Hindlimb muscle (tissue), 1 donor: ENCODE results near the gene ENOSF1. TPM values are rescaled to one million over a fixed set of nuclear protein-coding genes. Genes with fewer than 3 reads are reported as not detected.
A peak's percentile ranks its signal among the peaks of the same experiment; 100 is the strongest.
"Not testable (repeated sequence)": the region's sequence is repeated elsewhere in the genome, so short reads cannot be mapped to it uniquely, and the experiment has no call there.

Experiments
- DNase-seq: peaks from one replicate; pipeline ENCODE4 v3.0.0-alpha.2; 2013
- polyA plus RNA-seq: library from polyadenylated mRNA; unstranded; fragments of 120-200 nt; gene quantifications from one replicate; pipeline ENCODE4 v1.2.1, GENCODE V29; 2013; ENCODE audit not compliant: insufficient read length

The ENOSF1 gene
- polyA plus RNA-seq, 1 donor: 30.8 TPM

DNA sequence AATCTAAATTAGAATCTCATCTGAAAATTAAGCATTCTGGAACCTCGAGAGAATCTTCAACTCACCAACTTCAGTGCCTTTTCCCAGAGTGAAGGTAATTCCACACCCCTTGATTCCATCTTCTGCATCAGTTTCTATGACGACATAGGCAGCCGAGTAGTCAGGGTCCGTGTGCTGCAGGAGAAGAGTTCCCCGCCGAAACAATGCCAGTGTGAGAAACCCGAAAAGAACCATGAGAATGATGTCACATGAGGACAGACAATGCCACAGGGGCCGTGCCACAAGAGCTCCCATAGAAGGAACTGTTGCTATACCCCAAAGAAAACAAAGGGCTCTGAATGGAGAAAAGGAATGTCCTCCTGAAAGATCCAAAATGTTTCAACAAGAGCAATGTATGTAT is 6.0 kb downstream of the ENOSF1 start:
- DNase-seq: no peak

DNA sequence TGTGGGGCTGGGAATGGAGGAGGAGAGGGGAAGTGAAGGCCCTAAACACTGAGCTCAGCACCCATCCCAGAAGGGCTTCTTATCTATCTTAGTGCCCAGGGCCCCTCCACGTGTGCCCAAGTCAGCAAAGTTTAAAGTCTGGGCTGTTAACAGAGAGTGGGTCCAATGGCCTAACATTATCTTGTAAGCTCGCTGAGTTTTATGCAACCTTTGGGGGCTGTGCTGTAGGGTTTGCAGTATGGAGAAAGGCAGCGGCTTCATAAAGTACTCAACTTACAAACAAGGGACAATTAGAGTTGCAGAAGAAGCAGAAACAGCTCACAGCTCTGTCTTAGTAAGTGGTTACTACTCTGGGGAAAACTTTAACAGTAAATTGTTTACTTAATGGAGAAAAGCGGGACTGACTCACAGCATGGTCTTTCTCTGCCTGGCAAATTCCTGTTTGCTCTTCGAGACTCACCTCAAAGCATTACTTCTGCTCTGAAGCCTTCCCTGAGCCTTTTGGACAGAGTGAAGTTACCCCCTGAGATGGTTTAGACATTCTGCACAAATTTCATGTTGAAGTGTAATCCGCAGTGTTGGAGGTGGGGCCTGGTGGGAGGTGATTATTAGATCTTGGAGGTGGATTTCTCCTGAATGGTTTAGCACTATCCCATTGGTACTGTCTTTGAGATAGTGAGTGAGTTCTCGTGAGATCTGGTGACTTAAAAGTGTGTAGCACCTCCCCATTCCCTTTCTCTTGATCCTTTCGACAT is 9.0 kb downstream of the ENOSF1 start:
- DNase-seq: no peak

DNA sequence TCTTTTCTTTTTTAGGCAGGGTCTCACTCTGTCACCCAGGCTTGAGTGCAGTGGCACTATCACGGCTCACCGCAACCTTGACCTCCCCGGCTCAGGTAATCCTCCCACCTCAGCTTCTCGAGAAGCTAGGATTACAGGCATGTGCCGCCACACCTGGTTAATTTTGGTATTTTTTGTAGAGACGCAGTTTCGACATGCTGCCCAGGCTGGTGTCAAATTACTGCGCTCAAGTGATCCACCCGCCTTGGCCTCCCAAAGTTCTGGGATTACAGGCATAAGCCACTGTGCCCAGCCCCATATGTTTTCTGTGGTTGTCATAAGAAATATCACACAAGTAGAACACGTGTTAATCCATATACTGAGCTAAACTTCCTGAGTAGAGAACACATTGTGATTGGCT is 14.6 kb downstream of the ENOSF1 start:
- no peak for DNase-seq

DNA sequence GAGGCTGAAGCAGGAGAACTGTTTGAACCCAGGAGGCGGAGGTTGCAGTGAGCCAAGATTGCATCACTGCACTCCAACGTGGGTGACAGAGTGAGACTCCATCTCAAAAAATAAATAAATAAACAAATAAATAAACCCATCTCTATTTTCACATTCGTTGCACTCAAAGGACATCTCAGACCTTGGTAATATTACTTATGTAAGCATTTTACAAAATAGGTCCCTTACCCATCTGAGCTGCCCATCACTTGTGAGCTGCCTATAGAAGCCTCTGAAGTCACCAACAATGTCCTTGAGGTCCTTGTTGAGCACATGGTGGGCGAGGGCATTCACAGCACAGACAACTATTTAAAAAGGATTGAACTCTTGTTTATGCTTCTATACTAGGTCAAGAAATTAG is 15.4 kb downstream of the ENOSF1 start:
- DNase-seq: no peak

DNA sequence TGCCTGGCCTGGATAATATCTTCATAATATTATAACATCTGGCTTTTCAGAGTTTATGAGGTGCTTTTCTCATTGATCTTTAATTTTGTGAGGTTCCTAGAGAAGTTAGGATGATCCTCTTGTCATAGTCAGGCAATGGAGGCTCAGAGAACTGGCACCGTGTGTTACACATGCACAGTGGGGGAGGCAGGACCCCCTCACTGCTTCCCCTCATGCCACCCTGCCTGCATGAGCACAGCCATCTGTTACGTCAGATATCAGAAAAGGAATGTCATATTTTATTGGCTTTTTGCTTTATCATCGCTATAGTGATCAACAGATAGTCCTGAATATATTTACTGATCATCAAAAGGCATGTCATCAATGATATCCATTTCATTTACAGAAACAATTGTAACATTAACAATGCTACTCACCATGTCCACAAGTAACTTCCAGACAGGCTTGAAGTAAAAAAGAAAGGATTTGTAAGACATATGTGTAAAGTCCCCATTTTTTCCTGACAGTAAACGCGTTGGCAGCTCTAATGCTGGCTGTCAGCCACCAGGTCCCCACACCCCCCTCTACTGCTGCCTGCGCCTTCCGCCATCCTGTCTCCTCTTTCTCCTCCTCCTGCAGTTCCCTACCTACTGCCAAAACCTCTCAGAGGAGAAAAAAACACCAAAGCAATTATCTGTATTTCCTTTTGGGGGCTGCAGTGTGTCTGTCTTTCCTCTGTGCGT is 18.8 kb downstream of the ENOSF1 start:
- DNase-seq: peak; percentile 28

DNA sequence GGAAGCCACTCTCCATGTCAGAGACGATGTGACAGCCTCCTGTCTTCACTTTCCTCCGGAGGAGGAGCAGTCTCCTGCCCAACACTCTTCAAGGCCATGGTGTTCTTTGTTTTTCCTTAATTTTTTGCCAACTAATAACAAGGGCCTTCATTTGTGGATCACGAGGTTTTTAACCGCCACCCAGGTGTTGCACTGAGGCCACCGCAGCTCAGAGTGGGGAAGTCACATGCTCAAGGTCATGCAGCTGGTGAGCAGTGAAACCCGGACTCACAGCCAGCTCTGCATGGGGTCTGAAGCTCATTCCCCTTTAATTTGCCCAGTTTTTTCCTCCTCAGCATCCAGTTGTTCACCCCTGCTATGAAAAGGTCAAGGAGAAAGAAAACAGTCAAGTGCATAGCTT is 19.6 kb downstream of the ENOSF1 start:
- DNase-seq: no peak

DNA sequence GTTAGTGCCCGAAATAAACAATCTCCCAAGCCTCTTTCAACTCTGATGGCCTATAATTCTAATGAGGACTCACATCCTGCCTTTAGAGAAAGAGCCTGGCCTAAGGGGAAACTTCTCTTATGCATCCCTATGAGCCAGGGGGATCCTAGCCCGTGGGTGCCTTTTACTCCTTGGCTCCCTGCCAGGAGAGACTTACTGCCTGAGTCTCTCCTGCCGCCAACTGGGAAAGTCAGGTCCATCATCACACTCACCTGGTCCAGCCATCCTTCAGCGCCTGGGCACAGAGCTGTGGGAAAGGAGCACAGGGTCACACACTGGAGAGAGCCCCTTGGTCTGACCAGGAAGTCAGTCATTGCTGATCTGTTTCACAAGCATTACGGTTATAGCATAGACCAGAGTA is 24.1 kb downstream of the ENOSF1 start:
- no peak for DNase-seq

DNA sequence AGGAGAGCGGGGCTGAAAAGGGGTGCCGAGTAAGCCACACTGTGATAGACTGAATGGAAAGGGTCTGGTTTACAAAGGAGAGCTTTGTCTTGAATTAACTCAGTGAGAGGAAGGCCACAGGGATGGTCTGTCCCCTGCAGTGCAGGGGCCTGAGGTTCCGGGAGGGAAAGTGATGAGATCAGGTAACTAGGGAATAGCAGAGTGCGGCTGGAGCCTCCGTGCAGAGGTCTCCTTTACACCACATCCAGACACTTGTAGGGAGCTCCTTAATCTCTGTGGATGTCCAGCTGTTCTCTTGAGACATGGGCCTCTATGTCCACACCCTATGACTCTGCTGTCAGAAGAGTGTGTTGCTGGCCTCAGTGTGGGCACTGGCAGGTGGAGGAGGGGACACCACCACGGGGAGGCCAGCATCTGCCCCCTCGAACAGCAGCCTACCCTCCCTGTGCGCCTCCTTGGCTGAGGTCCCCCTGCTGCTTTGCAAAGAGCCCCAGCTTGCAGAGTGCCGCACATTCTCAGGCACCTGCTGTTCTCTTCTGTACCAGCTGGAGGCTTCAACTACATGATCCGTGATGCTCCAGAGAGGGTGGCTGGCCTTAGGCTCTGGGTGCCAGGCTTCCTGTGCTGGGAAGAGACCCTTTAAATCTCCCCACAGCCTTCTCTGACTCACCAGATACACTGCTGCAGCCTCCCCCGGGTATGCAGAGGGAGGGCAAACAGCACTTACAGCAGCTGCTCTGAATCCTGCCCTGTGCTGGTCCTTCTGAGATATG is 25.9 kb downstream of the ENOSF1 start:
- no peak for DNase-seq

DNA sequence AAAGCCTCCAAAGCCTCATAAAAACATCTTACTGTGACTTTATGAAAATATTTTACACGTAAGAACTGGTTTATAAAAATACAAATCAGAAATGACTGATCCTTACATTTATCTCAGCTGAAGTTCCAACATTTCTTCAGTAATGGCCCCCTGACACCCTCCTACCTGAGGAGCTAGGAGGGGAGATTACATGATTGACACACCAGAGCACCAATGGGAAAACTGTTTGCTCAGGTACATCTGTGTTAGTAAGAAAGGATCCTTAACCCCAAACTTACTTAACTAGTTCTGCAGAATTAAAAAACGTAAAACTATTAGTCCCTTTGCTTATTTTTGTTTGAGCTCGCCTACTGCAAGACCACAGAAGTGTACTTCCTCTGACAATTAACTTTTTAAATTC is 27.0 kb downstream of the ENOSF1 start:
- DNase-seq: no peak

DNA sequence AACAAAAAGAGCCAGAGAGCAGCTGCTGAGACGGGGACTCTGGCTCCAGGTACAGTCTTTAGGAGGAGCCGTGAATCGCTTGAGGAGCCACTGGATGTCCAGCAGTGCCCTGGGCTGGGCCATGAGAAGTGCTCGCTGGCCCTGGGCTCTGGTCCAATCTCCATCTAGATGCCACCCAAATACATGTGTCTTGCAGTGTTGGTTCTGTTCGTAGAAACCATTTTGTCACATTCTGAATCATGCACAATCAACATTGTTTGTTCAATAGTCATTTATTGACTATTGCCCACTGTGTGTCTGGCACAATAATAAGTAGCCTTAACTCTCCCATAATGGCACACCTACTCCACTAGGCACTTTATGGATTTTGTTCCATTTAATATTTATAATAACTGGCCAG is 28.9 kb downstream of the ENOSF1 start:
- DNase-seq: no peak

DNA sequence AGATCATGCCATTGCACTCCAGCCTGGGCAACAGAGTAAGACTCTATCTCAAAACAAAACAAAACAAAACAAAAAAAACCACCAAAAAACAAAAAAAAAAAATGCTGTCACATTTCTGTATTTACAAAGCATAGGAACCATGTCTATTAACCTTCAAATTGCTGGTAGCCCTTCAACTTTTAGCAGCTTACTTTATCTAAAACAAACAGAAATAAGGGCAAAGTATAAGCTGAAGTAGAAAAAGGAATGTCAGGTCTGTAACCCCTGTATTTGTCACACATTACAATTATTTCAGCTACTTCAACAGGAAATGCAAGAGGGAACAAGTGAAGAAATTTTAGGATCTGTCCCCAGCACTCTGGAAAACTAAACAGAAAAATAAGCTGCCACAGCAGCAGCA is 29.6 kb downstream of the ENOSF1 start:
- DNase-seq: no peak

DNA sequence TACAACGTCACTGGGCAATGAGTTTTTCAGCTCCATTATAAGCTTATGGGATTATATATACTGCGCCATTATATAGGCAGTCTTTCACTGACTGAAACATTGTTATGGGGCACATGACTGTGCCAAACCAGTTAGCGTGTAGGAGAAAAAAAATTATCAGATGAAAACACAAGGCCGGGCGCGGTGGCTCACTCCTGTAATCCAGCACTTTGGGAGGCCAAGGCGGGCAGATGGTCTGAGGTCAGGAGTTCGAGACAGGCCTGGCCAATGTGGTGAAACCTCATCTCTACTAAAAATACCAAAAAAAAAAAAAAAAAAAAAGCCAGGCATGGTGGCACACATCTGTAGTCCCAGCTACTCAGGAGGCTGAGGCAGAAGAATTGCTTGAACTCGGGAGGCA is 30.0 kb downstream of the ENOSF1 start:
- not testable (repeated sequence) for DNase-seq

DNA sequence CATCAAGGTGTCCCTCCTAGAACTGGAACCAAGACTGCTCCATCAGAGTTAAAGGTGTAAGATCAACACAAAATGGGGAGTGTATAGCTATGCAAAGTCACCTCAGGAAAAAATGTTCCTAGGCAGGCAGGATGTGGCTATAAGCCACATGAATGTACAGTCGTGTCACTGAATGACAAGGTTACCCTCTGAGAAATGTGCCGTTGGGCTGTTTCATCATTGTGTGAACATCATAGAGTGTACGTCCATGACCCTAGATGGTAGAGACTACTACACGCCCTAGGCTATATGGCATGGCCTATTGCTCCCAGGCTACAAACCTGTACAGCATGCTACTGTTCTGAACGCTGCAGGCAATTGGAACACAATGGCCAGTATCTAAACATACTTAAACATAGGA is 30.4 kb downstream of the ENOSF1 start:
- no peak for DNase-seq

DNA sequence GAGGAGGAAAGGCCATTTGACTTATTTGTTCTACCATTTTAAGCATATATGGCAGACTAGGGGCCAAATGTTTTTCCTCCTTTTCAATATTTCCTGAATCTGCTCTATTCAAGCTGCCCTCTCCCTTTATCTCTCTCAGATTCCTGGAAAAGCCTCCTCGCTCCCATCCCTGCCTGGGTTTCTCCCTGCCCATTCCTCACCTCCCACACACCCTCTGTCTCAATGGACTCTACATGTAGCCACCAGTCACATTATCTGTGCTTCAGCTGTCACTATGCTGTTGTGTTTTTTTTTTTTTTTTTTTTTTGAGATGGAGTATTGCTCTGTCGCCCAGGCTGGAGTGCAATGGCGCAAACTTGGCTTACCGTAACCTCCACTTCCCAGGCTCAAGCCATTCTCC is 32.0 kb downstream of the ENOSF1 start:
- no peak for DNase-seq

DNA sequence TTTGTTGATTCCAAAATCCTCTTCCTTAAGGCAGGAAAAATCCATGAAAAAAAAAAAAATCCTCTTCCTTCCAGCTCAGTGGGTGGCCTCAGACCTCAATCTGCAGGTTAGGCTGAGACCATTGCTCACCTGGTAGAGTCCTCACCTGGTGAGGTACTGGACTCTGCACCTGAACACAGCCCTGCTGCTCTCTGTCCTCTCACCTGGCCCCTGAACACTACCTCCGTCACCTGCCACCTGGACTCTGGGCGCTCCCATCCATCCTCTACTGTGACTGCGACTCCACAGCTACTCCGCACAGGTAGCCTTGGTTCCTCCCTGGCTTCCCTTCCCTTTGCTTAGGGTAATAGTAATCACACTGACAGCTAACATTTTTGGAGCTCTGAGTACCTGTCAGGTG is 32.9 kb downstream of the ENOSF1 start:
- DNase-seq: no peak

DNA sequence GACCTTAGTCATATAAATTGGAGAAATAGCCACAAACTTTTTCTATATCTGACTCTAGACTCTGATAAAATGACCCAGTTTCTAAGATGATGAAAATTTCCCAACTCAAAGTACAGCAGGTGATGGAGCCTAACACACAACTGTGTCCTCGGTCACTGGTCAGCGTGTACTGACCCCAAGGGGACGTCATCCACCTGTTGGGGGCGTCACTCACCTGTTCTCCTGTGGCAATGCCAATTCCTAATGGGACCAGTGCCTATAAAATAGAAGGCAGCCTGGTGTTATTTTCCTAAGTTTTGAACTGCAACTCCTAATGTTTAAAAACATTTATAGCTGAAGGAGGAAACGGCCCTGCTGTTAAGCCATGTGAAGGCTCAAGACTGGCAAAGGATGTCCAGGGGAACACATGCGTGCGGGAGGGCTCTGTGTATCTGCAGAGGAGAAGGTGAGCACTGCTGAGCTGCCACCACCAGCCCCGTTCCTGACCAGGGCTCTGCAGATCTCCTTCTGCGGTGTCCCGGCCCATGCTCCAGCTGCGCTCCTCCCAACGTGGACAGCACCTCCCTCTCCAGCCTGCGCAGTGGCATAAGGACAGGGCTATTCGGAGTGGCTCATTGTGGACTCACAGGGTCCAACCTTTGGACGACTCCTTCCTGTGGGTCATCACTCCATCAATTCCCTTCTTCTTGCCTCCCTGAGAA is 33.8 kb downstream of the ENOSF1 start:
- no peak for DNase-seq

DNA sequence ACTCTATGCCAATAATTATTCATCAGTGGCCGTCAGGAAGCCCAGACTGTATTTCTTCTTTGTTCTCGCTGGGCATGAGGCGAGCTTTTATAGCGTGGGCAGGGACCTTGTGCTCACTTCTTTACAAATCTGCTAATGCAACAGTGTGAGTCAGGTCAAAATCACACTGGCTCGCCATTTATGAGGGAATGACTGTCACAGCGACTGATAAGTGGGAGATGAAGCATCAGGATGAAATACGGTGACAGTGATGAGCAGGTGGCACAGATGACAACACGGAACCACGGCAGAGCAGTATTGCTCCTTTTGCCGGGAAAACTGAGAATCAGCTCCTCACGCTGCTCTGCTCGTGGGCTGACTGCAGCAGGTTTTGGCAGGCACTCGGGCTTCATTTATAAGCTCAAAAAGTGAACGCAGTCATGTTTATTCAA is 34.5 kb downstream of the ENOSF1 start:
- DNase-seq: no peak

DNA sequence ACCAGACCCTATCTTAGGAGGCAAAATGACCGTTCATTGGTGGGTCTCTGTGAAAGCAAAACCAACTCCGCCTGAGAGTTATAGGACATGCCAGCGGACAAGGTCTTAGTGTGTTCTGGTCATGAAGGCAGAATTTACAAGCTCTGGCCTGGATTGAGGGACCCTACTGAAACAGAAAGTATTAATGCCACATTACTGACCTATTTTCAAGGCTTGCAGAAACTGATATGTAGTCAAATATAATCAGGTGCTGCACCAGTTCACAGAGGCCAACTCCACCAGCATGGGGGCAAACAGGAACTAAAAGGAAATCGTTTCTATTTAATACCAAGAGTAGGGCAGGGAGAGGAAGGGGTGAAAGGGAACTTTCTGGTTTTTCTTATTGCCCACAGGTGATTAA is 35.3 kb downstream of the ENOSF1 start:
- no peak for DNase-seq

DNA sequence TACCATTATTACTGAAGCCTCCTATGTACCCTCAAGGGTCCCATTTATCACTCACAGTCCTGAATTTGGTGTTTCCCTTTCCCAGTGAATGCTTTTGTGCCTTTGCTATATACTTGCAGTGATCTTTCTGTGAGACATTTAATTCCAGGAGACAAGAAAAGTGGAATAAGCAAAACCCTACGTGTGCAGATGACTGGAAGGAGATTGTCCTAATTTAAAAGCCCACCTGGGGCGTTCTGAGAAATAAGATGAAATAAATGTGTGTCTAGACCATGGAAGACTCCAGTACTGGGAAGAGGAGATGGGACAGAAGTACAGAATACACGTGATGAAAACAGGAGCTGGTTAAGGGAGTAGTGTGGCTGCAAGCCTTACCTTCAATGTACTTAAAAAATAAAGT is 35.7 kb downstream of the ENOSF1 start:
- no peak for DNase-seq

DNA sequence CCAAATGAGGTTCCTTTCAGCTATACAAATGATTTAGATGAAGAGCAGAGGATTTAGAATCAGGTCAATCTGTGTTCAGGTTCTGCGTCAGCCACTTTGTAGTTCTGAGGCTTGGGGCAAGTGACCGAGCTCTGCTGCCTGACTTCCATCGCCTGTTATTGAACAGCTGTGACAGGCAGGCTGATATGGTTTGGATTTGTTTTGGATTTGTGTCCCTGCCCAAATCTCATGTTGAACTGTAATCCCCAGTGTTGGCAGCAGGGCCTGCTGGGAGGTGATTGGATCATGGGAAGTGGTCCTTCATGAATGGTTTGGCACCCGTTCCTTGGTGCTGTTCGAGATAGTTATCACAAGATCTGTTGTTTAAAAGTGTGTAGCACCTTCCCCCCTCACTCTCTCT is 36.4 kb downstream of the ENOSF1 start:
- no peak for DNase-seq

DNA sequence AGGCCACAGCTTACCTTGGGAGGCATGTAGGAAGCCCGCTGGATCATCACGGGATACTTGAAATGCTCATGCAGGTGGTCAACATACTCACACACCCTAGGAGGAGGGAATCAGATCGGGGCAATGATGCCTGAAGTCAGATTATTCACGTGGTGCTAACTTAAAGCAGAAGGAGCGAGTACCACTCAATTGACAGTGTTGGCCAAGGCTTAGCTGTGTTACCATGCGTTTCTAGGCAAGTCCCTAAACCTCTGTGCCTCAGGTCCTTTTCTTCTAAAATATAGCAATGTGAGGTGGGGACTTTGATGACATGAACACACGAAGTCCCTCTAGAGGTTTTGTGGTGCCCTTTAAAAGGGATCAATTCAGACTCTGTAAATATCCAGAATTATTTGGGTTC is 37.1 kb downstream of the ENOSF1 start:
- DNase-seq: no peak

DNA sequence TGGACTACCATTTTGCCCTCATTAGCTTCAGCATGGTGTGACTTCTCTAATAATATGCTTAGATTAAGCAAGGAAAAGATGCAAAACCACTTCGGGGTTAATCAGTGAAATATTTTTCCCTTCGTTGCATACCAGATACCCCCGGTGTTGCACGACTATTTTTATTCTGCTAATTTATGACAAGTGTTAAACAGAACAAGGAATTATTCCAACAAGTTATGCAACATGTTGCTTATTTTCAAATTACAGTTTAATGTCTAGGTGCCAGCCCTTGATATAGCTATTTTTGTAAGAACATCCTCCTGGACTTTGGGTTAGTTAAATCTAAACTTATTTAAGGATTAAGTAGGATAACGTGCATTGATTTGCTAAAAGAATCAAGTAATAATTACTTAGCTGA is 38.7 kb downstream of the ENOSF1 start:
- no peak for DNase-seq

DNA sequence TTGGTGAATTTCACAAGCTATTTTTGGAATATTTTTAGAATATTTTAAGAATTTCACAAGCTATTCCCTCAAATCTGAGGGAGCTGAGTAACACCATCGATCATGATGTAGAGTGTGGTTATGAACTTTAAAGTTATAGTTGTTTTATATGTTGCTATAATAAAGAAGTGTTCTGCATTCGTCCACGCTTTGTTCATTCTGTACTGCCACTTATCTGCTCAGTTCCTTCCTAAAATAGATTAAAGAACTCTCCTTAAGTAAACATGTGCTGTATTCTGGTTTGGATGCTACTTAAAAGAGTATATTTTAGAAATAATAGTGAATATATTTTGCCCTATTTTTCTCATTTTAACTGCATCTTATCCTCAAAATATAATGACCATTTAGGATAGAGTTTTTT is 39.1 kb downstream of the ENOSF1 start:
- DNase-seq: no peak
